GM18526 (cell line): ENCODE data around the gene EFEMP1.

Source experiments
- POLR2A ChIP-seq: IDR thresholded peaks from 3 replicates; pipeline ENCODE4 v1.6.1; 2011; ENCODE audit not compliant: insufficient read length; ENCODE audit errors: extremely low read depth

Gene EFEMP1

DNA sequence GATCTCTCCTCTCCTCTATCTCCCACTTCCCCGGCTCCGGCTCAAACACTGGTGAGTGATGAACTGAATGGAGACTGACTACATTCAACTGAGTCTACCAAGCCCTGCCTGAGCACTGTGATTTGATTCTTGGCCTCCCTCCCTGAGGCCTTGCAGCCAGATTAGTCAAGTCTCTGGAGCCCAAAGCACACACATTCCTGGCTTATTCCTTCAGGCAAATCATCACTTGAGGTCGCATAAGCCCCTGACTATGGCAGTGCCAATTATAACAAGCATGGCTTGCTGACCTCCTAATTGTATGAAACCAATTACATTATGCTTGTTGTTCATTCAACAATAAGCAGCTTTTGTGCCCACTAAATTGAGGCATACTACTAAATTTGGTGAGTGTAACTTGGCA, 34.6 kb downstream of the EFEMP1 start:
- TF ChIP-seq POLR2A = no peak

GRCh38 chr2:55887901-55888624, 35.5 kb downstream of the EFEMP1 start:
- TF ChIP-seq POLR2A = no peak

DNA sequence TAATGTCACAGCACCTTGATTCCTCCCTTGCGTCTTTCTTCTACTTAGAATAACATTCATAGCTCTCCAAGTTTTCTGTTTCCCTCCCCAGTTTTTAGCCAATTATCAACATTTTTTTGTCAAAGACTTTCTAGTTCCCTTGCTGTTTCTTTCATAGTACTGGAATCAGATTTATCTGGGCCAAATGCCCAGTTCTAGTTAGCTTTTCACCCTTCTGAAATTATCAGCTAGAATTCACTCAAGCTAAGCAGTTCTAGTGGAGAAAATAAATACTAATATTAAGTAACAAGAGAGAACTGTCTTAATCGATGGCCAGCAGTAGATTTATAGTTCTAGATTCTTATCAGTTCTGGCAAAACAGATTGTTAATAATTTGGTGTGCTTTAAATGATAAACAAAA, 36.2 kb downstream of the EFEMP1 start:
- TF ChIP-seq POLR2A = no peak

- TF ChIP-seq POLR2A = no peak
These were observed 37.7 kb downstream of the EFEMP1 start for GRCh38 chr2:55885944-55886281.

- no peak for TF ChIP-seq POLR2A
These were observed 38.2 kb downstream of the EFEMP1 start for GRCh38 chr2:55885127-55885943.

DNA sequence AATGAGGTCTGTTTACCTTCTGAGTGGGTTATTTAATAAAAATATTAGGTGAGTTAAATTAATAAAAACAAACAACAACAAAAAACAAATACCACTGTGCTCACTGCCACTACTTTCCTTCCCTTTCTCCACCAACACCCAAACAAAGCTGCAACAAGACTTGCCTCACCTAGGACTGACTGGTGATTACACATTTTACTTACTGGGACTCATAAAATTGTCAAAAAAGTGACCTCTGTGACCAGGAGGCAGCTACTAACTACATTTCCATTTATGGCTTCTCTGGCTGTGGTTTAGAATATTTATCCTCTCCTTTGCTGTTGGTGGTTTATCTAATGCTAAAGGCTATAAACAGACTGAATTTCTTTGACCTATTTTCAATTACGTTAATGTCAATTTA, 39.8 kb downstream of the EFEMP1 start:
- TF ChIP-seq POLR2A = no peak

GRCh38 chr2:55883357-55883756, 40.2 kb downstream of the EFEMP1 start:
- TF ChIP-seq POLR2A = no peak

- TF ChIP-seq POLR2A = no peak
These were observed 40.6 kb downstream of the EFEMP1 start for GRCh38 chr2:55882954-55883353.

DNA sequence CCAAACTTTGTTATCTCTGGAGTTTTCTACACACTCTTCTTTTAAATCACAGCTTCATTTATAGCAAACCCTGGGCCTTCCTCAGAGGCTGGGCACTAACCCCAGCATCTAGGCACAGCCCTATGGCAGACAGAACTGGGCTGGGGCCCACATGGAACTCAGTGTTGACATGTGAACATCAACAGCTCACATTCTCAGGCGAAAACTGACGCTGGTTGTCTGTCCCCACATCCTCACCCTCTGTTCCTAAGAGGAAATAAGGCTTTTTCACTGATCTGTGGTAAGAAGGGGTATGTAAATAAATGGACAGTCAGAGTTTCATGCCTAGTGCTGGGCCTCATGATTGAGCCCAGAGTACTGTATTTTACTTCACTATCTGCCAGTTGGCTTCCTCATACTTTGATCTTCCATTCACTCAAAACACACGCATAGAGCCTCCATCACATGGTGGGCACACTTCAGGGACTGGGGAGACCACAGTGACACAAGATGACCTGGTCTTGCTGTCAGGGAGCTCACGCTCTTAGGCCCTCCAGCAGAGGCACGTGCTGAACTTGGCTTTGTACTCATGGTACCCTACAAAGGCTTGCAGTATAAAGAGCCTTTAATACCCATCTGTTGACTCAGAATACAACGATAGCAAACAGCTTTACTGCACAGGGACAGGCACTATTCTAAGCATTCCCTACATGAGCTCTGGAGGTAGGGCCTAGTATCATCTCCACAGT, 43.0 kb downstream of the EFEMP1 start:
- no peak for TF ChIP-seq POLR2A

- TF ChIP-seq POLR2A = no peak
These were observed 43.6 kb downstream of the EFEMP1 start for GRCh38 chr2:55879976-55880375.

DNA sequence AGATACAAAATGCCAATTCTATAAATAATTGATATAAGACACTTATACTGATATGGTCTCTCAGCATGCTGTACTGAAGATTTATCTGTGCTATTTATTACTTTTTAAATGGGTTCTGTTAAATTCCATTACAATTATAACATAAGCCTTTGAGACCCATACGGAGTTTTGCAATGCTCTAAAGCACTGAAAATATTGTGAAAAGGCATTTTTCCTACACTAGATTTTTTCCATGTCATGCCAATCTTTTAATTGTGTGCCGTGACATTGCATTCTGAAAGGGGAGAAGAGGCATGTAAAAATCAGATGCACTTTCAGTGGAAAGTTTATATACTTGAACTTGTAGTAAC, 46.5 kb downstream of the EFEMP1 start:
- TF ChIP-seq POLR2A = no peak

DNA sequence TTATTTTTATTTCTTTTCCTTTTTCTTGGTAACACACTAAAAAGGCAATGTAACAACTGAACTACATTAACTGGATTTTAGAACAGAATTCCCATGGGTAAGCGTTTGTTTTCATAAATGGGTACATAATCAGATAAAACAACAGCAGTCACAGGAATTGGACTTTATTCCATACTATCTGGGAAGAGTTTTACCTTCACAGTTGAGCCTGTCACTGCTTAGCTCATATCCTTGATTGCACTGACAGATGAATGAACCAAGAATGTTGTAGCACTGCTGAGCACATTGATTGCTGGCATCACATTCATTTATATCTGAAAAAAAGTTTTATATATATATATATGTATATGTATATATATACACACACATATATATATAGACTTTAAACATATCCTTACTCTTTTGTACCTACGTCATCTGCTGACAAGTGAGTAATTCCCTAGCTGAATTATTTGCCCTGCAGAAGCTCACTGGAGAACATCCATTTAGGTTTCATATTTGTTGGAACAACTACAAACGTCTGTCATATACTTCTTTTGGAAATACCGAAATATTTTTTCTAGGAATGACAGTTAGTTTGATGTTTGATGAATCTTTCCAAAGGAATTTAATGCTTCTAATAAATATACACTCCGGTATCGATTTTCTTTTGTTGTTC, 47.0 kb downstream of the EFEMP1 start:
- TF ChIP-seq POLR2A = no peak

DNA sequence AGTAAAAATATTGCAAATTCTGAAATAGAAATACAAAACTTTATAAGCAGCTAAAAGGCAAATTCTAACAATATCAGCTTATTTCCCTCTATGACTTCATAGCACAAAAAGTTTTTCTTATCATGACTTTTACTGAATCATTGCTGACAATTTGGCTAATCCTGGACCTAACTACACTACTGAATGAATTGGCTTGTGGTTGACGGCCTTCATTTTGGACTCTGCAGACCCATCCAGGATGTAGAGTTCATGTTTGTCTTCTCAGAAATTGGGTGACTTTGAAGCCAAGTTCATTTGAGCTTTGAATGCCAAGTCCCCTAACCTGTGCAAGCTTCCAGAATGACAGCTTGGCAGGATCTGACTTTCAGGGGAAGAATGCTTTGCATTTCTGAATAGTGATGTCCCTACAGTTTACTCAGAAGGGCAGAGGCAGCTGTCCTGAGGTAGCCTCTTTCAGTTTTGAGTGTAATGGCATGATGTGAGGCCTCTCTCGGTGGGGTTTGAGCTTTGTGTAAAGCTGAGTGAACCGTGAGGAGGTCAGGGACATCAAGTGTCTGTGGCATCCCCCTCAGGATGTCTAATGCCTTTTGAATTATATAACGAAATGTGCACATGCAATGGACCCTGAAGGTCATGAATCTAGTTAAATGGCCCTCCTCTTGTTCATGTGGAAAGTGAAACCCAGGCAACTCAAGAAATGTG, 48.0 kb downstream of the EFEMP1 start:
- TF ChIP-seq POLR2A = no peak

- no peak for TF ChIP-seq POLR2A
These were observed 49.2 kb downstream of the EFEMP1 start for GRCh38 chr2:55874338-55874737.

GRCh38 chr2:55871637-55872036, 51.9 kb downstream of the EFEMP1 start:
- no peak for TF ChIP-seq POLR2A

DNA sequence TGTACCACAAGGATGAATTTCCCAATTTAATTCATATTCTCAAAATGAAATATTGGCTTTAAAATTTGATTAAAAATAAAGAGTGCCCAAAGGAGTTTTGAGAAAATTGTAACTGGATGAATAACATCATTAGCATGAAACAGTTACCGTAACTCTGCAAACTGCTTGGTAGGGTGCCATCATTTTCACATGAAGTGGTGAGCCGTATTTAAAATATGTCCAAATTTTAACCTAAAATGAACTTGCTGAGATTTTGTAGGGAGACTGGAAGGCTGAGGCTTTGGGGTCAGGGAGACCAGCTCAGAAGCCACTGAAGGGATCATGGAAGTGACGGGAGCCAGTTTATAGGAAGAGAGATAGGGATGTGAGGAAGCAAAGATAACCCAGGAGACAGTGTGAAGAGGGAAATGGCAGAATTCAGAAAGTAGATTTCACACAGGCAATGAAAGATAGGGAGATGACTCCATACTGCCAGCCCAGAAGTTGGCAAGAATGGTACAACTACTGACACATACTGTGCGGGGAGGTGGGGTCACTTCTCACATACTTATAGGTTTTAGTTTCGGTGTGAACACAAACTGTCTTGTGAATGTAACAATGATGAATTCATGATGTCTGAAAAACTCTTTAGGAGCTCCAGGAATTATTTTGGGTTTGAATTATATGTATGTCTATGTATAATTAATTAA, 53.8 kb downstream of the EFEMP1 start:
- no peak for TF ChIP-seq POLR2A
